Activated CD4-positive, alpha-beta T cell treated with anti-CD3 and anti-CD28 coated beads for 36 hours (primary cell): ENCODE results near the gene HSDL1. TPM values are rescaled to one million over a fixed set of nuclear protein-coding genes. Genes with fewer than 3 reads are reported as not detected.
A peak's percentile ranks its signal among the peaks of the same experiment; 100 is the strongest.

Experiments used
- ATAC-seq: fragments of 200-7000 bp; cut with Tn5 transposase; one replicate; pipeline ENCODE4 v1.10.0; 2021; ENCODE audit warnings: mild to moderate bottlenecking, moderate library complexity
- CTCF ChIA-PET: fragments of 350-600 bp; sonication (Branson Sonifier 250); formaldehyde crosslinking; loops from one replicate; lab custom pipeline; 2021; ENCODE audit warnings: antibody characterized with exemption; lab: Charles Lee
- POLR2A ChIA-PET: fragments of 350-600 bp; sonication (Branson Sonifier 250); formaldehyde crosslinking; loops from one replicate; lab custom pipeline; 2021; ENCODE audit warnings: antibody characterized with exemption, inconsistent platforms; lab: Charles Lee
- DNase-seq: peaks from one replicate; pipeline ENCODE4 v3.0.0-alpha.2; 2020
- H3K27ac Mint-ChIP-seq: one replicate; pipeline ENCODE4 v1.8.0; 2021; ENCODE audit warnings: mixed read lengths
- H3K27me3 Mint-ChIP-seq: one replicate; pipeline ENCODE4 v1.8.0; 2021; ENCODE audit warnings: mixed read lengths
- H3K36me3 Mint-ChIP-seq: one replicate; pipeline ENCODE4 v1.8.0; 2021; ENCODE audit warnings: low read depth, mixed read lengths
- H3K4me1 Mint-ChIP-seq: one replicate; pipeline ENCODE4 v1.8.0; 2021; ENCODE audit warnings: mixed read lengths
- H3K4me3 Mint-ChIP-seq: one replicate; pipeline ENCODE4 v1.8.0; 2021; ENCODE audit warnings: mild to moderate bottlenecking, moderate library complexity, mixed read lengths
- H3K9me3 Mint-ChIP-seq: one replicate; pipeline ENCODE4 v1.8.0; 2021; ENCODE audit warnings: low read depth, mixed read lengths
- intact Hi-C, 2 experiments: fragments of 100-400 bp; cut with DNase I in 1 of 2; cut with micrococcal nuclease in 1 of 2; formaldehyde crosslinking; loops; one replicate each; pipeline versions ENCODE4 v1.14.2 to v1.15.1; 2022 to 2024; cut with DNase I, micrococcal nuclease
- total RNA-seq, 2 experiments: library from RNA; stranded (reverse); gene quantifications; one replicate each; pipeline ENCODE4 v1.2.3, GENCODE V29; 2021

Gene HSDL1
- total RNA-seq, result 10 to 100 TPM in 1 of 2 experiments, 1 to 10 TPM in 1; 7.4 to 11.4 TPM

- no peaks in the 10 kb centered on the region for H3K36me3 Mint-ChIP-seq
- POLR2A ChIA-PET, result interaction anchor here (1.4 kb wide), 1 partner anchor 28 kb away, joined by 11 read pairs; the partner anchor contains the start of gene MBTPS1
- peak; percentile 84 for ATAC-seq
- H3K4me3 Mint-ChIP-seq, result peak within 1 kb of the TSS; percentile 95
- peak within 1 kb of the TSS; percentile 72 for H3K27ac Mint-ChIP-seq
- H3K9me3 Mint-ChIP-seq, result no peaks in the 10 kb centered on the region
- peaks cover 12% of the 10 kb centered on the region for H3K4me1 Mint-ChIP-seq
- DNase-seq, result peak; percentile 96
- intact Hi-C loops, result loop anchor here (1.0 to 5.0 kb wide), 11 partner anchors 29 to 882 kb away; partner anchors contain the start of genes MBTPS1 (in 2 of the 2), TAF1C (in 2 of the 2), KIAA0513 (in 1 of the 2) and MEAK7 (in 1 of the 2)
- H3K27me3 Mint-ChIP-seq, result peaks cover 4% of the 10 kb centered on the region
- CTCF ChIA-PET, result interaction anchor here (1.0 to 1.4 kb wide), 2 partner anchors 27 to 57 kb away, joined by 4 read pairs; no protein-coding TSS in a partner anchor
These were observed at the start of gene HSDL1, which contains the start of gene DNAAF1 for GRCh38 chr16:84144859-84145639. TSS of gene HSDL1 (minus strand) at chr16:84145177. CDS start at chr16:84131321, 13,856 bp downstream. TSS of gene DNAAF1 (plus strand) at chr16:84145308. CDS start at chr16:84145441, 133 bp downstream.

- H3K36me3 Mint-ChIP-seq, result no peaks in the 10 kb centered on the region
- peaks cover 16% of the 10 kb centered on the region for H3K4me1 Mint-ChIP-seq
- DNase-seq (peak; percentile 46), ATAC-seq (peak; percentile 50)
- ChIA-PET CTCF (interaction anchor here (0.6 kb wide), 1 partner anchor 1052 kb away, joined by 3 read pairs; no protein-coding TSS in a partner anchor), POLR2A (no interaction called here)
- intact Hi-C loops, result no loop called here
- peak overlapping the region; percentile 53 for H3K4me3 Mint-ChIP-seq
- H3K9me3 Mint-ChIP-seq, result no peaks in the 10 kb centered on the region
- H3K27me3 Mint-ChIP-seq, result no peaks in the 10 kb centered on the region
- H3K27ac Mint-ChIP-seq, result peak overlapping the region; percentile 78
These were observed 49.0 kb upstream of the HSDL1 start for GRCh38 chr16:84194018-84194417.

GRCh38 chr16:84193480-84193879, 48.5 kb upstream of the HSDL1 start:
- Mint-ChIP-seq H3K27ac (peak overlapping the region; percentile 78), H3K36me3 (no peaks in the 10 kb centered on the region), H3K4me1 (peaks cover 16% of the 10 kb centered on the region), H3K4me3 (peak overlapping the region; percentile 53), H3K27me3 (no peaks in the 10 kb centered on the region), H3K9me3 (no peaks in the 10 kb centered on the region)
- intact Hi-C loops, result no loop called here
- ATAC-seq (peak; percentile 63), DNase-seq (peak; percentile 45)
- POLR2A ChIA-PET, result no interaction called here
- CTCF ChIA-PET, result interaction anchor here (1.1 to 1.5 kb wide), 2 partner anchors 105 to 313 kb away, joined by 3 to 4 read pairs; no protein-coding TSS in a partner anchor

- no peak overlapping the region for H3K27ac Mint-ChIP-seq
- H3K36me3 Mint-ChIP-seq, result peaks cover 3% of the 10 kb centered on the region
These were observed 46.5 kb upstream of the HSDL1 start for GRCh38 chr16:84191466-84191865.

GRCh38 chr16:84190731-84191388, 45.9 kb upstream of the HSDL1 start, which contains the start of gene ADAD2:
TSS of gene ADAD2 (plus strand) at chr16:84191157. CDS start at chr16:84191231, 74 bp downstream.
- Mint-ChIP-seq H3K27ac (no peak within 1 kb of the TSS), H3K9me3 (no peaks in the 10 kb centered on the region), H3K4me1 (peaks cover 17% of the 10 kb centered on the region), H3K27me3 (no peaks in the 10 kb centered on the region), H3K36me3 (peaks cover 3% of the 10 kb centered on the region), H3K4me3 (no peak within 1 kb of the TSS)
- POLR2A ChIA-PET, result no interaction called here
- CTCF ChIA-PET, result interaction anchor here (5.6 kb wide), 1 partner anchor 104 kb away, joined by 65 read pairs; no protein-coding TSS in a partner anchor
- ATAC-seq (no peak), DNase-seq (peak; percentile 32)
- intact Hi-C loops, result no loop called here

More at GRCh38 chr16:84191466-84191865, 46.5 kb upstream of the HSDL1 start:
- Mint-ChIP-seq H3K27me3 (no peaks in the 10 kb centered on the region), H3K4me3 (no peak overlapping the region), H3K9me3 (no peaks in the 10 kb centered on the region), H3K4me1 (peaks cover 16% of the 10 kb centered on the region)
- CTCF ChIA-PET, result no interaction called here
- intact Hi-C loops, result no loop called here
- DNase-seq (no peak), ATAC-seq (no peak)
- POLR2A ChIA-PET, result no interaction called here

- CTCF ChIA-PET, result interaction anchor here (0.6 to 5.6 kb wide), 27 partner anchors 8 to 329 kb away, joined by 3 to 65 read pairs (median 4); partner anchors contain the start of gene MBTPS1
- Mint-ChIP-seq H3K9me3 (no peaks in the 10 kb centered on the region), H3K27me3 (no peaks in the 10 kb centered on the region), H3K36me3 (peaks cover 22% of the 10 kb centered on the region), H3K4me3 (peak within 1 kb of the TSS; percentile 94), H3K4me1 (peaks cover 16% of the 10 kb centered on the region), H3K27ac (peak within 1 kb of the TSS; percentile 94)
- ATAC-seq (peak; percentile 96), DNase-seq (peak; percentile 95)
- intact Hi-C loops, result loop anchor here (1.0 to 5.0 kb wide), 14 partner anchors 42 to 431 kb away; partner anchors contain the start of genes DNAAF1 (in 2 of the 2), HSDL1 (in 2 of the 2), MBTPS1 (in 2 of the 2) and COTL1 (in 1 of the 2)
- POLR2A ChIA-PET, result interaction anchor here (0.6 to 1.4 kb wide), 4 partner anchors 9 to 176 kb away, joined by 3 read pairs; no protein-coding TSS in a partner anchor
These were observed 41.9 kb upstream of the HSDL1 start, which contains the start of gene TAF1C for GRCh38 chr16:84186685-84187437. TSS of gene TAF1C (minus strand) at chr16:84187057. CDS start at chr16:84184988, 2,069 bp downstream.

GRCh38 chr16:84184775-84185174, 39.8 kb upstream of the HSDL1 start:
- peaks cover 22% of the 10 kb centered on the region for H3K36me3 Mint-ChIP-seq
- intact Hi-C loops, result loop anchor here in 1 of 2 experiments (5.0 kb wide), 2 partner anchors 67 to 227 kb away; partner anchors contain the start of gene MBTPS1
- no peaks in the 10 kb centered on the region for H3K27me3 Mint-ChIP-seq
- ChIA-PET POLR2A (no interaction called here), CTCF (interaction anchor here (1.0 to 1.4 kb wide), 4 partner anchors 10 to 228 kb away, joined by 3 to 4 read pairs (median 4); no protein-coding TSS in a partner anchor)
- no peaks in the 10 kb centered on the region for H3K9me3 Mint-ChIP-seq
- ATAC-seq (no peak), DNase-seq (no peak)
- peak overlapping the region; percentile 94 for H3K4me3 Mint-ChIP-seq
- H3K4me1 Mint-ChIP-seq, result peaks cover 16% of the 10 kb centered on the region
- peak overlapping the region; percentile 40 for H3K27ac Mint-ChIP-seq

- H3K4me3 Mint-ChIP-seq, result no peak overlapping the region
- DNase-seq (no peak), ATAC-seq (no peak)
- peaks cover 22% of the 10 kb centered on the region for H3K36me3 Mint-ChIP-seq
- ChIA-PET POLR2A (interaction anchor here (0.6 kb wide), 1 partner anchor 104 kb away, joined by 4 read pairs; no protein-coding TSS in a partner anchor), CTCF (interaction anchor here (1.0 to 1.4 kb wide), 4 partner anchors 9 to 101 kb away, joined by 3 to 4 read pairs (median 3); no protein-coding TSS in a partner anchor)
- H3K27ac Mint-ChIP-seq, result no peak overlapping the region
- intact Hi-C loops, result no loop called here
- no peaks in the 10 kb centered on the region for H3K27me3 Mint-ChIP-seq
- no peaks in the 10 kb centered on the region for H3K9me3 Mint-ChIP-seq
- H3K4me1 Mint-ChIP-seq, result peaks cover 16% of the 10 kb centered on the region
These were observed 39.1 kb upstream of the HSDL1 start for GRCh38 chr16:84183911-84184591.

GRCh38 chr16:84183572-84183875, 38.5 kb upstream of the HSDL1 start:
- peaks cover 26% of the 10 kb centered on the region for H3K36me3 Mint-ChIP-seq
- no peak overlapping the region for H3K4me3 Mint-ChIP-seq
- H3K27ac Mint-ChIP-seq, result no peak overlapping the region
- peaks cover 18% of the 10 kb centered on the region for H3K4me1 Mint-ChIP-seq
- no peaks in the 10 kb centered on the region for H3K27me3 Mint-ChIP-seq
- no peak for ATAC-seq
- DNase-seq, result no peak
- ChIA-PET CTCF (interaction anchor here (1.1 kb wide), 1 partner anchor 14 kb away, joined by 3 read pairs; no protein-coding TSS in a partner anchor), POLR2A (interaction anchor here (0.6 kb wide), 1 partner anchor 104 kb away, joined by 4 read pairs; no protein-coding TSS in a partner anchor)
- H3K9me3 Mint-ChIP-seq, result no peaks in the 10 kb centered on the region
- intact Hi-C loops, result no loop called here
